ENCODE data around the gene CCDC71. TPM values are rescaled to one million over a fixed set of nuclear protein-coding genes. Genes with fewer than 3 reads are reported as not detected.

CCDC71 gene
- total and polyA plus RNA-seq, 2 experiments from 2014 or later = 1.9 to 44.2 TPM

- TF ChIP-seq, protein P1, sequence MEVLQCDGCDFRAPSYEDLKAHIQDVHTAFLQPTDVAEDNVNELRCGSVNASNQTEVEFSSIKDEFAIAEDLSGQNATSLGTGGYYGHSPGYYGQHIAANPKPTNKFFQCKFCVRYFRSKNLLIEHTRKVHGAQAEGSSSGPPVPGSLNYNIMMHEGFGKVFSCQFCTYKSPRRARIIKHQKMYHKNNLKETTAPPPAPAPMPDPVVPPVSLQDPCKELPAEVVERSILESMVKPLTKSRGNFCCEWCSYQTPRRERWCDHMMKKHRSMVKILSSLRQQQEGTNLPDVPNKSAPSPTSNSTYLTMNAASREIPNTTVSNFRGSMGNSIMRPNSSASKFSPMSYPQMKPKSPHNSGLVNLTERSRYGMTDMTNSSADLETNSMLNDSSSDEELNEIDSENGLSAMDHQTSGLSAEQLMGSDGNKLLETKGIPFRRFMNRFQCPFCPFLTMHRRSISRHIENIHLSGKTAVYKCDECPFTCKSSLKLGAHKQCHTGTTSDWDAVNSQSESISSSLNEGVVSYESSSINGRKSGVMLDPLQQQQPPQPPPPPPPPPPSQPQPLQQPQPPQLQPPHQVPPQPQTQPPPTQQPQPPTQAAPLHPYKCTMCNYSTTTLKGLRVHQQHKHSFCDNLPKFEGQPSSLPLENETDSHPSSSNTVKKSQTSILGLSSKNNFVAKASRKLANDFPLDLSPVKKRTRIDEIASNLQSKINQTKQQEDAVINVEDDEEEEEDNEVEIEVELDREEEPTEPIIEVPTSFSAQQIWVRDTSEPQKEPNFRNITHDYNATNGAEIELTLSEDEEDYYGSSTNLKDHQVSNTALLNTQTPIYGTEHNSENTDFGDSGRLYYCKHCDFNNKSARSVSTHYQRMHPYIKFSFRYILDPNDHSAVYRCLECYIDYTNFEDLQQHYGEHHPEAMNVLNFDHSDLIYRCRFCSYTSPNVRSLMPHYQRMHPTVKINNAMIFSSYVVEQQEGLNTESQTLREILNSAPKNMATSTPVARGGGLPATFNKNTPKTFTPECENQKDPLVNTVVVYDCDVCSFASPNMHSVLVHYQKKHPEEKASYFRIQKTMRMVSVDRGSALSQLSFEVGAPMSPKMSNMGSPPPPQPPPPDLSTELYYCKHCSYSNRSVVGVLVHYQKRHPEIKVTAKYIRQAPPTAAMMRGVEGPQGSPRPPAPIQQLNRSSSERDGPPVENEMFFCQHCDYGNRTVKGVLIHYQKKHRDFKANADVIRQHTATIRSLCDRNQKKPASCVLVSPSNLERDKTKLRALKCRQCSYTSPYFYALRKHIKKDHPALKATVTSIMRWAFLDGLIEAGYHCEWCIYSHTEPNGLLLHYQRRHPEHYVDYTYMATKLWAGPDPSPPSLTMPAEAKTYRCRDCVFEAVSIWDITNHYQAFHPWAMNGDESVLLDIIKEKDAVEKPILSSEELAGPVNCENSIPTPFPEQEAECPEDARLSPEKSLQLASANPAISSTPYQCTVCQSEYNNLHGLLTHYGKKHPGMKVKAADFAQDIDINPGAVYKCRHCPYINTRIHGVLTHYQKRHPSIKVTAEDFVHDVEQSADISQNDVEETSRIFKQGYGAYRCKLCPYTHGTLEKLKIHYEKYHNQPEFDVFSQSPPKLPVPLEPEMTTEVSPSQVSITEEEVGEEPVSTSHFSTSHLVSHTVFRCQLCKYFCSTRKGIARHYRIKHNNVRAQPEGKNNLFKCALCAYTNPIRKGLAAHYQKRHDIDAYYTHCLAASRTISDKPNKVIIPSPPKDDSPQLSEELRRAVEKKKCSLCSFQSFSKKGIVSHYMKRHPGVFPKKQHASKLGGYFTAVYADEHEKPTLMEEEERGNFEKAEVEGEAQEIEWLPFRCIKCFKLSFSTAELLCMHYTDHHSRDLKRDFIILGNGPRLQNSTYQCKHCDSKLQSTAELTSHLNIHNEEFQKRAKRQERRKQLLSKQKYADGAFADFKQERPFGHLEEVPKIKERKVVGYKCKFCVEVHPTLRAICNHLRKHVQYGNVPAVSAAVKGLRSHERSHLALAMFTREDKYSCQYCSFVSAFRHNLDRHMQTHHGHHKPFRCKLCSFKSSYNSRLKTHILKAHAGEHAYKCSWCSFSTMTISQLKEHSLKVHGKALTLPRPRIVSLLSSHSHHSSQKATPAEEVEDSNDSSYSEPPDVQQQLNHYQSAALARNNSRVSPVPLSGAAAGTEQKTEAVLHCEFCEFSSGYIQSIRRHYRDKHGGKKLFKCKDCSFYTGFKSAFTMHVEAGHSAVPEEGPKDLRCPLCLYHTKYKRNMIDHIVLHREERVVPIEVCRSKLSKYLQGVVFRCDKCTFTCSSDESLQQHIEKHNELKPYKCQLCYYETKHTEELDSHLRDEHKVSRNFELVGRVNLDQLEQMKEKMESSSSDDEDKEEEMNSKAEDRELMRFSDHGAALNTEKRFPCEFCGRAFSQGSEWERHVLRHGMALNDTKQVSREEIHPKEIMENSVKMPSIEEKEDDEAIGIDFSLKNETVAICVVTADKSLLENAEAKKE (CRISPR knock-in tag; IDR thresholded peaks at IDR 0.05) = no peak
- TF ChIP-seq STAT1 (IDR thresholded peaks at IDR 0.05; ENCODE audit: unreplicated experiment) (no peak), EZH2phosphoT487 (IDR thresholded peaks at IDR 0.05; ENCODE audit: unreplicated experiment) (no peak), CREB1 (CRISPR knock-in tag; IDR thresholded peaks at IDR 0.05; ENCODE audit: low read depth) (no peak), NANOG (IDR thresholded peaks at IDR 0.05; ENCODE audit: borderline replicate concordance) (no peak), ZNF331 (CRISPR knock-in tag; IDR thresholded peaks at IDR 0.05; ENCODE audit: low read depth) (no peak)
Measured at GRCh38 chr3:49173792-49174170, 7.7 kb upstream of the CCDC71 start (continued).

GRCh38 chr3:49173116-49173791, 7.1 kb upstream of the CCDC71 start:
- Histone ChIP-seq H3K4me2 (peak overlapping the region; percentile 57; the same call in 1 of the 2 replicates), H4K20me1 (replicated peaks; ENCODE audit: insufficient read depth) (no peaks in the 10 kb centered on the region), H3F3A (replicated peaks; ENCODE audit: low read depth) (no peaks in the 10 kb centered on the region), H3K27ac (ENCODE audit: low read depth) (no peak overlapping the region), H3K9me2 (ENCODE audit: insufficient read depth) (no peaks in the 10 kb centered on the region), H3K27me3 (ENCODE audit: insufficient read depth) (no peaks in the 10 kb centered on the region), H3K4me3 (peak overlapping the region; percentile 32; the same call in 1 of the 2 replicates), H3K79me2 (replicated peaks; ENCODE audit: insufficient read depth) (no peaks in the 10 kb centered on the region), H3K4me1 (ENCODE audit: insufficient read depth) (peaks cover 9% of the 10 kb centered on the region), H3K36me3 (ENCODE audit: insufficient read depth) (no peaks in the 10 kb centered on the region), H2AFZ (no peak overlapping the region)
- peak; percentile 20 for ATAC-seq
- peak; percentile 59 for DNase-seq (ENCODE audit: low spot score)
- TF ChIP-seq REST (IDR thresholded peaks at IDR 0.05; ENCODE audit: unreplicated experiment) = no peak
- TF ChIP-seq CTCF (conservative IDR thresholded peaks at IDR 0.05; ENCODE audit: low read depth in 2 of 2) = no peak
- no peak for TF ChIP-seq ZNF114 (CRISPR knock-in tag; IDR thresholded peaks at IDR 0.05)
- TF ChIP-seq ZNF331 (CRISPR knock-in tag; IDR thresholded peaks at IDR 0.05; ENCODE audit: low read depth) = no peak
- no peak for TF ChIP-seq POLR2AphosphoS5 (IDR thresholded peaks at IDR 0.05; ENCODE audit: low read depth)
- TF ChIP-seq JUNB (IDR thresholded peaks at IDR 0.05; ENCODE audit: unreplicated experiment) = no peak
- TF ChIP-seq STAT1 (IDR thresholded peaks at IDR 0.05; ENCODE audit: unreplicated experiment) = no peak
- peak overlapping the region; percentile 6; the same call in 1 of the 3 replicates for H3K4me3 Mint-ChIP-seq
- H3K36me3 Mint-ChIP-seq (ENCODE audit: low read depth) = peaks cover 2% of the 10 kb centered on the region; the same call in 1 of the 3 replicates
- H3K9me3 Mint-ChIP-seq = no peaks in the 10 kb centered on the region
- no peak overlapping the region for H3K27ac Mint-ChIP-seq
- peaks cover 9% of the 10 kb centered on the region for H3K27me3 Mint-ChIP-seq (ENCODE audit: insufficient read depth, low read depth, poor library complexity)
- H3K4me1 Mint-ChIP-seq = peaks cover 21% of the 10 kb centered on the region

Measured in GM23338 (cell line).